KOPT-K1 (cell line): Measurements from ENCODE around the gene IFNL4.
"Not testable (repeated sequence)": the region's sequence is repeated elsewhere in the genome, so short reads cannot be mapped to it uniquely, and the experiment has no call there.

Source experiments
- H3K27ac ChIP-seq: fragments of 200-600 bp; sonication (generic); 2 replicates; pipeline ENCODE4 v1.5.1; 2016; ENCODE audit warnings: antibody characterized with exemption, mild to moderate bottlenecking, low read depth, low read length; ENCODE audit not compliant: poor library complexity, severe bottlenecking
- H3K36me3 ChIP-seq: fragments of 200-600 bp; sonication (generic); 2 replicates; pipeline ENCODE4 v1.5.1; 2017; ENCODE audit warnings: antibody characterized with exemption, mild to moderate bottlenecking, low read length, moderate library complexity; ENCODE audit not compliant: insufficient read depth
- H3K9me3 ChIP-seq: fragments of 200-600 bp; sonication (generic); 2 replicates; pipeline ENCODE4 v1.5.1; 2017; ENCODE audit warnings: antibody characterized with exemption, low read length, mild to moderate bottlenecking; ENCODE audit not compliant: insufficient read depth, poor library complexity, severe bottlenecking

Gene IFNL4

GRCh38 chr19:39248806-39249205, at the start of gene IFNL4:
IFNL4 (minus strand) TSS chr19:39248856.
- Histone ChIP-seq H3K9me3 (no peaks in the 10 kb centered on the region), H3K27ac (no peak within 1 kb of the TSS), H3K36me3 (no peaks in the 10 kb centered on the region)

- Histone ChIP-seq H3K36me3 (no peaks in the 10 kb centered on the region), H3K9me3 (no peaks in the 10 kb centered on the region), H3K27ac (no peak overlapping the region)
These were observed 49.4 kb upstream of the IFNL4 start for GRCh38 chr19:39297931-39298634.

GRCh38 chr19:39296906-39297305, 48.2 kb upstream of the IFNL4 start:
- Histone ChIP-seq H3K9me3 (no peaks in the 10 kb centered on the region), H3K27ac (no peak overlapping the region), H3K36me3 (no peaks in the 10 kb centered on the region)

- Histone ChIP-seq H3K9me3 (no peaks in the 10 kb centered on the region), H3K27ac (no peak within 1 kb of the TSS), H3K36me3 (no peaks in the 10 kb centered on the region)
These were observed 47.5 kb upstream of the IFNL4 start, which contains the start of gene IFNL1 for GRCh38 chr19:39296055-39296645. IFNL1 (plus strand) TSS chr19:39296407; CDS start chr19:39296422, 15 bp downstream.

DNA sequence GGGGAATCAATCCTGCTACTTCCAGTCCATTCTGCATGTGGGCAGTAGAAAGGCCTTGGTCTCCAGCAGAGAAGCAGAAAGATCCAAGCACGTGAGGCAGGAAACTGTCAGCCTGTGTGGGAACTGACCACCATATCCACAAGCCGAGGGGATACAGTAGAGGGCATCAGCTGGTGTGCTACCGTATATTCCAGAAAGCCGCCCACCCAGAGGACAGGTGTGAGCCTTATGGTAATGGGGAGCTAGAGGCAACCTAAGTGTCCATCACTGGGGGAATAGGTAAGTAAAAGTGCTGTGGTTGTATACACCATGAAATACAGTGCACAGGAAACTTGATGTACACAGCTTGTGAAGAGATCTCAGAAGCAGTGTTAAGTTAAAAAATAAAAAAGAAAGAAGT, 44.7 kb upstream of the IFNL4 start:
- Histone ChIP-seq H3K36me3 (no peaks in the 10 kb centered on the region), H3K9me3 (no peaks in the 10 kb centered on the region), H3K27ac (no peak overlapping the region)

DNA sequence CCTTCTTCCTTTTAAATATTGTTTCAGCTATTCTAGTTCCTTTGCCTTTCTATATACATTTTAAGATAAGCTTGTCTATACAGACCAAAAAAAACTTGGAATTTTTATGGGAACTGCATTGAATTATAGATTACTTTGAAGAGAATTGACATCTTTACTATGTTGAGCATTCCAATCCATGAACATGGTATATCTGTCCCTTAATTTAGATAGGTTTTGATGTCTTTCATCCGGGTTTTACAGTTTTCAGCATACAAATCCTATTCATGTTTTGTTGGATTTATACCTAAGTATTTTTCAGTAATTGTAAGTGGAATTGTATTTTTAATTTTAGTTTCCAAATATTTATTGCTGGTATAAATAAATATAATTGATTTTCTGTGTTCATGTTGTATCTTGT, 35.4 kb upstream of the IFNL4 start:
- peaks cover 23% of the 10 kb centered on the region for H3K9me3 ChIP-seq
- H3K36me3 ChIP-seq = no peaks in the 10 kb centered on the region
- H3K27ac ChIP-seq = no peak overlapping the region

- Histone ChIP-seq H3K27ac (no peak overlapping the region), H3K36me3 (no peaks in the 10 kb centered on the region), H3K9me3 (peaks cover 23% of the 10 kb centered on the region)
These were observed 33.4 kb upstream of the IFNL4 start for GRCh38 chr19:39282021-39282420.

DNA sequence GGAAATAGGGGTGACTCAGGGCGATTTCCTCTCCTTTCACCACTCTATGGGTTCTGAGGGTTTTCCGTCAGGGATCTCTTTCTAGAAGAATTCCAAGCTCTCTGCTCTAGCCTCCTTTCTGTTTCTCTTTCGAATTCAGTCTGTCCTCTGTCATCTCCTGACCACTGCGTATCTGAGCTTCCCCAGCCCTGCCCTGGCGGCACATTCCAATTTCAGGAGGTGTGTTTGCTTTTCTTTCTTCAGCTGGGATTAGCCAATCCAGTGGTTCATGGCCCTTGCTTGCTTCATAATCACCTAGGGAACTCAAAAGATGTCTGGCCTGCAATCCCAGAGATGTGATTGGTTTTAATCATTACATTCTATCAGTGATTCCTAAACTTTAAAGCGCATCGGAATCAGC, 28.9 kb upstream of the IFNL4 start:
- Histone ChIP-seq H3K36me3 (no peaks in the 10 kb centered on the region), H3K9me3 (peaks cover 16% of the 10 kb centered on the region), H3K27ac (no peak overlapping the region)

GRCh38 chr19:39276740-39277139, 28.1 kb upstream of the IFNL4 start:
- Histone ChIP-seq H3K27ac (no peak overlapping the region), H3K9me3 (peaks cover 8% of the 10 kb centered on the region)

GRCh38 chr19:39275578-39275977, 26.9 kb upstream of the IFNL4 start:
- Histone ChIP-seq H3K9me3 (no peaks in the 10 kb centered on the region), H3K27ac (no peak overlapping the region), H3K36me3 (no peaks in the 10 kb centered on the region)

More at GRCh38 chr19:39276740-39277139, 28.1 kb upstream of the IFNL4 start:
- no peaks in the 10 kb centered on the region for H3K36me3 ChIP-seq

- not testable (repeated sequence) for H3K27ac ChIP-seq, H3K9me3 ChIP-seq, H3K36me3 ChIP-seq
These were observed 25.2 kb upstream of the IFNL4 start for GRCh38 chr19:39273859-39274258.

DNA sequence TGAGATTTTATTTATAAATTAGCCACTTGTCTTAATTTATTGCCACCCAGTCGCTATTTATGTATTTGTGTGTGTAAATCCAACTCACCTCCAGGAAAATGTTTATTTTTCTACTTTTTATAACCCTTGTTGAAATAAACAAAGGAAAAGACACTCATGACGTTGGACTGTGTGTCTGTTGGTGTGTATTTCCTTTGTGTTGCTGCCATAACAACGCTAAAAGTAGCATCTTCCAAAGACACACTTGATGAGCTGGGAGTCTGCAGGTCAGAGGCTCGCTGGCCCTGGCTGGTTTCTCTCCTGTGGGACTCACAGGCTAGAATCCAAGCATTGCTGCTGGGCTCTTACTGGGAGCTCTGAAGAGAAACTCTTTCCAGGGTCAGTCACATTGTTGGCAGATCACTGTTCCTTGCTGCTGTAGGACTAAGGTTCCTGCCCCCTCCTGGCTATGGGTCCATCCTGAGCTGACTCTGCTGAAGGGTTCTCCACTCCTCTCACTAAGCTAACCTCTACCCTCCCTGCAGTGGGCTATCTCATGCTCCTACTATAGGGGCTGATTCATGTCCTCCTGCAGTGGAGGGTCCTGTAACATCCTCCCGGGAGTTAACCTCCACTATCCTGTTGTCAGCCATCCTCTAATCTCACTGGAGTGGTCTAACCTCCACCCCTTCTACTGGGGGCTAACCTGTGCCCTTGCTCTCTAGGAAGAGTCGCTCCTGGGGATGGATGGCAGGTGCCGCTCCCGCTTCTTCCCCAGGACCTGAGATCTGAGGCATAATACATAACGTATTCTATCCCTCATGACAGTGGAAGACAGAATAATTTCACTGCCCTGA, 21.6 kb upstream of the IFNL4 start:
- Histone ChIP-seq H3K27ac (no peak overlapping the region), H3K9me3 (no peaks in the 10 kb centered on the region), H3K36me3 (no peaks in the 10 kb centered on the region)

GRCh38 chr19:39269369-39269768, 20.7 kb upstream of the IFNL4 start:
- not testable (repeated sequence) for H3K36me3 ChIP-seq, H3K9me3 ChIP-seq, H3K27ac ChIP-seq

DNA sequence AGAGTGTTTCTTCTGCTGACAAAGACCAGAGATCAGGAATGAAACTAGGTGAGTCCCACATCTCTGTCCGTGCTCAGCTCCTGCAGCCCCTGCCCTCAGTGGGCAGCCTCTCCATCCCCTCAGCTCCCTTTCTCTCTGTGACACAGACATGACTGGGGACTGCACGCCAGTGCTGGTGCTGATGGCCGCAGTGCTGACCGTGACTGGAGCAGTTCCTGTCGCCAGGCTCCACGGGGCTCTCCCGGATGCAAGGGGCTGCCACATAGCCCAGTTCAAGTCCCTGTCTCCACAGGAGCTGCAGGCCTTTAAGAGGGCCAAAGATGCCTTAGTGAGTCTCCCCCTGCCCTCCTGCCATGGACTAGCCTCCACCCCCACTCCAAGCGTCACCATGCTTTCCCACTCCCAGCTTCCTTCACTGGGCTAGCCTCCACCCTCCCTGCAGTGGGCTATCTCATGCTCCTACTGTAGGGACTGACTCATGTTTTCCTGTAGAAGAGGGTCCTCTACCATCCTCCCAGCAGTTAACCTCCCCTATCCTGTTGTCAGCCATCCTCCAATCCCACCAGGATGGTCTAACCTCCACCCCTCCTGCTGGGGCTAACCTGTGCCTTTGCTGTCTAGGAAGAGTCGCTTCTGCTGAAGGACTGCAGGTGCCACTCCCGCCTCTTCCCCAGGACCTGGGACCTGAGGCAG, 20.0 kb upstream of the IFNL4 start:
- not testable (repeated sequence) for H3K9me3 ChIP-seq, H3K36me3 ChIP-seq, H3K27ac ChIP-seq

DNA sequence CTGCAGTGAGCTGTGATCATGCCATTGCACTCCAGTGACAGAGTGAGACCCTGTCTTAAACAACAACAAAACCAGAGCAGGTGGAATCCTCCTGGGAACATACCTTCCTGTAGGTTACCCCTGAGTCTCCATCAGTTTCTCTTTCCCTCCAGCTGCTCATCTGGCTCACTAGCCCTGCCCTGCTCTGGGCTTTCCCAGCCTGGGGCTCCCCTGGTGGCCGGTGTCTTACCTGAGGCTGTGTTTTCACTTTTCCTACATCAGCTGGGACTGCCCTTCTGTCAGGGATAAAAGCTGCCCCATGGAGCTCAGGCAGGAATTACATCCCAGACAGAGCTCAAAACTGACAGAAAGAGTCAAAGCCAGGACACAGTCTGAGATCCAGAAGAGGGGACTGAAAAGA, 19.4 kb upstream of the IFNL4 start, which contains the start of gene IFNL2:
Gene IFNL2, plus strand, starts transcription at position 312 of the 400 bp plus-strand sequence. CDS start 173 bp downstream, outside the sequence.
- H3K36me3 ChIP-seq, H3K27ac ChIP-seq, H3K9me3 ChIP-seq: not testable (repeated sequence)
